Activated CD4-positive, alpha-beta T cell treated with anti-CD3 and anti-CD28 coated beads, Interleukin-2, amount 10 ng/mL, durations not matched to agents 7 days and 5 days (primary cell): ENCODE data around the gene OLFML2B. TPM values are rescaled to one million over a fixed set of nuclear protein-coding genes. Genes with fewer than 3 reads are reported as not detected.
"Not testable (repeated sequence)": the region's sequence is repeated elsewhere in the genome, so short reads cannot be mapped to it uniquely, and the experiment has no call there.

ENCODE experiments used
- CTCF ChIA-PET: fragments of 350-600 bp; sonication (Branson Sonifier 250); formaldehyde crosslinking; loops from one replicate; lab custom pipeline; 2021; ENCODE audit warnings: antibody characterized with exemption; lab: Charles Lee
- POLR2A ChIA-PET: fragments of 350-600 bp; sonication (Branson Sonifier 250); formaldehyde crosslinking; loops from one replicate; lab custom pipeline; 2021; ENCODE audit warnings: antibody characterized with exemption; lab: Charles Lee
- DNase-seq: peaks from one replicate; pipeline ENCODE4 v3.0.0-alpha.2; 2020
- H3K27ac Mint-ChIP-seq: one replicate; pipeline ENCODE4 v1.8.0; 2021; ENCODE audit warnings: mild to moderate bottlenecking, moderate library complexity, mixed read lengths
- H3K27me3 Mint-ChIP-seq: one replicate; pipeline ENCODE4 v1.8.0; 2021; ENCODE audit warnings: mixed read lengths
- H3K36me3 Mint-ChIP-seq: one replicate; pipeline ENCODE4 v1.8.0; 2021; ENCODE audit warnings: low read depth, mixed read lengths
- H3K4me1 Mint-ChIP-seq: one replicate; pipeline ENCODE4 v1.8.0; 2021; ENCODE audit warnings: mixed read lengths
- H3K4me3 Mint-ChIP-seq: one replicate; pipeline ENCODE4 v1.8.0; 2021; ENCODE audit warnings: mild to moderate bottlenecking, moderate library complexity, mixed read lengths
- H3K9me3 Mint-ChIP-seq: one replicate; pipeline ENCODE4 v1.8.0; 2021; ENCODE audit warnings: mixed read lengths
- total RNA-seq, 2 experiments: library from RNA; stranded (reverse); gene quantifications; one replicate each; pipeline ENCODE4 v1.2.3, GENCODE V29; 2021

Gene OLFML2B
- not detected for total RNA-seq

GRCh38 chr1:162023547-162024501 is at the start of gene OLFML2B:
Gene OLFML2B (minus strand): TSS chr1:162023869. CDS start chr1:162023430, 439 bp downstream.
- ChIA-PET POLR2A (no interaction called here), CTCF (interaction anchor here (0.6 to 2.1 kb wide), 5 partner anchors 13 to 492 kb away, joined by 3 to 11 read pairs (median 3); partner anchors contain the start of gene DUSP12)
- DNase-seq: peak; percentile 59
- Mint-ChIP-seq H3K4me3 (peak within 1 kb of the TSS; percentile 82), H3K9me3 (no peaks in the 10 kb centered on the region), H3K4me1 (peaks cover 12% of the 10 kb centered on the region), H3K36me3 (no peaks in the 10 kb centered on the region), H3K27me3 (peaks cover 48% of the 10 kb centered on the region), H3K27ac (no peak within 1 kb of the TSS)

- Mint-ChIP-seq H3K27me3 (peaks cover 76% of the 10 kb centered on the region), H3K9me3 (no peaks in the 10 kb centered on the region), H3K27ac (no peak overlapping the region), H3K36me3 (no peaks in the 10 kb centered on the region), H3K4me1 (peaks cover 8% of the 10 kb centered on the region), H3K4me3 (no peak overlapping the region)
- POLR2A ChIA-PET: no interaction called here
- CTCF ChIA-PET: no interaction called here
- no peak for DNase-seq
Observed at GRCh38 chr1:162072740-162073139, 49.1 kb upstream of the OLFML2B start.

DNA sequence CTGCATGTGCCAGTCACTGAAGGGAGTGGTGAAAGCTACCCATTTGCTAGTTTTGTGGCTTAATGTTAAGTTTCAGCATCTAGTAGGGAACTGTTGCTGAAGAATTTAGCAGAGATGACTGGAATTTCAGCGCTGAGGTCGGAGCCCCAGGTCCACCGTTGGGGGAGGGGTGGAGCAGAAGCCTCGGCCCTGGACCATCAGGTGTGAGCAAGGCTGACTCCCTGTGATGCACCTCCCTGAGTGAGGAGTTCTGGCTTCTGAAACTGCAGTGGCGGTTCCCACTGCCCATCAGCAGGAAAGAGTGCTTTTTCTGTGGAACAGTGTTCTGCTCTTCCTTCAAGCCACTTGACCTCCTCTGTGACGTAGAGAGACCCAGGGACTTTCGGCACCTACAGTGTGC is 47.2 kb upstream of the OLFML2B start:
- Mint-ChIP-seq H3K9me3 (no peaks in the 10 kb centered on the region), H3K4me1 (peaks cover 8% of the 10 kb centered on the region), H3K27ac (no peak overlapping the region), H3K27me3 (peaks cover 72% of the 10 kb centered on the region), H3K36me3 (no peaks in the 10 kb centered on the region), H3K4me3 (peak overlapping the region; percentile 71)
- ChIA-PET CTCF (interaction anchor here (0.7 to 0.9 kb wide), 2 partner anchors 15 to 289 kb away, joined by 3 to 4 read pairs; no protein-coding TSS in a partner anchor), POLR2A (interaction anchor here (0.7 kb wide), 1 partner anchor 11 kb away, joined by 5 read pairs; no protein-coding TSS in a partner anchor)
- DNase-seq: no peak

GRCh38 chr1:162070094-162070748 is 46.6 kb upstream of the OLFML2B start:
- Mint-ChIP-seq H3K9me3 (no peaks in the 10 kb centered on the region), H3K27ac (no peak overlapping the region), H3K27me3 (peaks cover 71% of the 10 kb centered on the region), H3K4me3 (peak overlapping the region; percentile 71), H3K36me3 (no peaks in the 10 kb centered on the region), H3K4me1 (peaks cover 8% of the 10 kb centered on the region)
- DNase-seq: no peak
- CTCF ChIA-PET: interaction anchor here (0.7 to 0.9 kb wide), 2 partner anchors 16 to 289 kb away, joined by 3 to 4 read pairs; no protein-coding TSS in a partner anchor
- POLR2A ChIA-PET: interaction anchor here (0.7 kb wide), 1 partner anchor 12 kb away, joined by 5 read pairs; no protein-coding TSS in a partner anchor

DNA sequence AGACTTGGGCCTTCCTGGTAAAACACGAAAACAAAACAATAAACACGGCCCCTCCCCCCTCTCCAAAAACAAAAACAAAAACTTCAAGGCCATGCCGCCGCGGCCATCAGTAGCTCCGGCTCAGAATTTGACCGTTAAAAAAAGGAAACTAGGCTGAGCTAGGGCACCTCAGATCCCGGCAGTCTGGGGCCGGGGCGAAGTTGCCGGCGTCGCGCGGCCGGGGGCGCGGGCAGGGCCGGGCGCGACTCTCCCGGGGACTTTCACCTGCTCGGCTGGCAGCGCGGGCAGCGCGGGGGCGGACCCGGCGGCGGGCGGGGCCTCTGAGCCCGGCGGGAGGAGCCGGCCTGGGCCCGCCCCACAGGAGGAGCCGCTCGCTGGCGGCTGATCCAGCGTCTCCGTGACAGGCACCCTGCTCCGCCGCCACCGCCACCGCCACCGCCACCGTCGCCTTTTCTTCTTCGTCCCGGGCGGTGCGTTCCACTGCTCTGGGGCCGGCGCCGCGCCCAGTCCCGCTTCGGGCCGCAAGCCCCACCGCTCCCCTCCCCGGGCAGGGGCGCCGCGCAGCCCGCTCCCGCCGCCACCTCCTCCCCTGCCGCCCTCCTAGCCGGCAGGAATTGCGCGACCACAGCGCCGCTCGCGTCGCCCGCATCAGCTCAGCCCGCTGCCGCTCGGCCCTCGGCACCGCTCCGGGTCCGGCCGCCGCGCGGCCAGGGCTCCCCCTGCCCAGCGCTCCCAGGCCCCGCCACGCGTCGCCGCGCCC is 45.8 kb upstream of the OLFML2B start, which contains the start of gene NOS1AP:
Gene NOS1AP (plus strand): TSS at position 358 of the 760 bp plus-strand sequence. CDS start 487 bp downstream, outside the sequence.
- DNase-seq: peak; percentile 80
- Mint-ChIP-seq H3K27ac (peak within 1 kb of the TSS; percentile 25), H3K27me3 (peaks cover 73% of the 10 kb centered on the region), H3K4me1 (peaks cover 8% of the 10 kb centered on the region), H3K36me3 (no peaks in the 10 kb centered on the region), H3K4me3 (peak within 1 kb of the TSS; percentile 71), H3K9me3 (no peaks in the 10 kb centered on the region)
- ChIA-PET CTCF (interaction anchor here (0.6 kb wide), 1 partner anchor 205 kb away, joined by 3 read pairs; no protein-coding TSS in a partner anchor), POLR2A (no interaction called here)

- Mint-ChIP-seq H3K27me3 (peaks cover 69% of the 10 kb centered on the region), H3K4me1 (peaks cover 8% of the 10 kb centered on the region), H3K27ac (no peak overlapping the region), H3K4me3 (peak overlapping the region; percentile 64), H3K9me3 (no peaks in the 10 kb centered on the region), H3K36me3 (no peaks in the 10 kb centered on the region)
- CTCF ChIA-PET: no interaction called here
- POLR2A ChIA-PET: no interaction called here
- no peak for DNase-seq
Observed at GRCh38 chr1:162068301-162068700, 44.6 kb upstream of the OLFML2B start.

GRCh38 chr1:162067466-162067865 is 43.8 kb upstream of the OLFML2B start:
- H3K9me3 Mint-ChIP-seq: no peaks in the 10 kb centered on the region
- CTCF ChIA-PET: no interaction called here
- H3K4me1 Mint-ChIP-seq: peaks cover 8% of the 10 kb centered on the region
- POLR2A ChIA-PET: no interaction called here
- H3K4me3 Mint-ChIP-seq: no peak overlapping the region
- no peak overlapping the region for H3K27ac Mint-ChIP-seq
- H3K36me3 Mint-ChIP-seq: no peaks in the 10 kb centered on the region
- DNase-seq: no peak
- peaks cover 70% of the 10 kb centered on the region for H3K27me3 Mint-ChIP-seq

- H3K36me3 Mint-ChIP-seq, CTCF ChIA-PET, H3K27ac Mint-ChIP-seq, DNase-seq, POLR2A ChIA-PET, H3K4me1 Mint-ChIP-seq, H3K9me3 Mint-ChIP-seq, H3K4me3 Mint-ChIP-seq: not testable (repeated sequence)
- H3K27me3 Mint-ChIP-seq: peaks cover 67% of the 10 kb centered on the region
Observed at GRCh38 chr1:162066836-162067235, 43.2 kb upstream of the OLFML2B start.

DNA sequence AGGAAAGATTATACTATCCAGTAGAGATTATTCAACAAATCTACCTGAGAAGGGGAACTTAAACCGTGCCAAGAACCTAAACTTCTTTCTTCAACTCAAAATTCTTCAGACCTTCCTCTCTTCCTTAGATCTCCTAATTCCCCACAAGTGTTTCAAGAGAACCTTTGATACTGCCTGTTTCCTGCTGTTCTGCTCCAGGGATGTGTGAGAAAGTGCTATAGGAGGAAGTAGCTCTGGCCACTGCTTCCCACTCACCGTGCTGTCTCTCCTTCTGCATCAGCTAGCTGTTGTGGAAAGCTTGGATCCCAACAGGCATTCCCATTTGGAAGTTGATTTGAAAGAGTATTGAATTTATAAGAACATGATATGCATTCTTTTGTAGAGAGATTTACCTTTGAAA is 41.3 kb upstream of the OLFML2B start:
- ChIA-PET CTCF (no interaction called here), POLR2A (no interaction called here)
- Mint-ChIP-seq H3K9me3 (no peaks in the 10 kb centered on the region), H3K27ac (no peak overlapping the region), H3K4me1 (peaks cover 5% of the 10 kb centered on the region), H3K36me3 (no peaks in the 10 kb centered on the region), H3K27me3 (peaks cover 49% of the 10 kb centered on the region), H3K4me3 (no peak overlapping the region)
- DNase-seq: no peak

DNA sequence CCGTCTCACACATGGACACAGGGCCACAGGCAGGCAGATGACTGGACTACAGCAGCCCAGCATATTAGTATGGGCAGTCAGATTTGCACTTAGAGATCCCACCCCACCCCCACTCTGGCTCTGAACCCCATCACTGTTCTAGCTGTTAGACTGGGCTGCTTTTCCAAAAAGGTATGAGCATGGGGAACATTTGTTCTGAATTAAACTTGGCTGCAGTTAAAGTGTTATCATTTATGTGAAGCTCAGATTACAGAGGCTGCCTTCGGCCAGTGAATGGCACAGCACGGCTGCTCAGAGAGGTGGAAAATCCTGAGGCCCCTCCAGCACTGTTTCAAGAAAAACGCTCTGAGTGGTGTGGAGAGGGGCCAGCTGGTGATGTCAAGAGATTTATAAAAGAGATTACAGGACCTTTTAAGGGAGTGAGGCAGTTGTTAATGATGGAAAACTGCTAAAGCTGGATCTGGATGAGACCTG is 38.9 kb upstream of the OLFML2B start:
- ChIA-PET POLR2A (no interaction called here), CTCF (no interaction called here)
- Mint-ChIP-seq H3K4me3 (no peak overlapping the region), H3K27ac (no peak overlapping the region), H3K36me3 (no peaks in the 10 kb centered on the region), H3K4me1 (no peaks in the 10 kb centered on the region), H3K27me3 (peaks cover 31% of the 10 kb centered on the region), H3K9me3 (no peaks in the 10 kb centered on the region)
- DNase-seq: no peak

- DNase-seq: no peak
- H3K4me1 Mint-ChIP-seq: no peaks in the 10 kb centered on the region
- H3K9me3 Mint-ChIP-seq: no peaks in the 10 kb centered on the region
- no peaks in the 10 kb centered on the region for H3K36me3 Mint-ChIP-seq
- ChIA-PET POLR2A (no interaction called here), CTCF (no interaction called here)
- H3K27me3 Mint-ChIP-seq: peaks cover 20% of the 10 kb centered on the region
- no peak overlapping the region for H3K4me3 Mint-ChIP-seq
- H3K27ac Mint-ChIP-seq: no peak overlapping the region
Observed at GRCh38 chr1:162060314-162060713, 36.6 kb upstream of the OLFML2B start.

GRCh38 chr1:162059721-162060120 is 36.1 kb upstream of the OLFML2B start:
- no peak for DNase-seq
- Mint-ChIP-seq H3K27me3 (peaks cover 16% of the 10 kb centered on the region), H3K27ac (no peak overlapping the region), H3K4me1 (no peaks in the 10 kb centered on the region), H3K4me3 (no peak overlapping the region), H3K36me3 (no peaks in the 10 kb centered on the region), H3K9me3 (no peaks in the 10 kb centered on the region)
- ChIA-PET CTCF (no interaction called here), POLR2A (no interaction called here)
